K562 (cell line): ENCODE measurements around the gene ARHGAP11B.
"Not testable (repeated sequence)": the region's sequence is repeated elsewhere in the genome, so short reads cannot be mapped to it uniquely, and the experiment has no call there.

Experiments used
- ATF1 ChIP-seq, 2 experiments: fragments of 450-650 bp in 1 of 2; IDR thresholded peaks; 2 replicates each; pipeline ENCODE4 v1.6.1; 2016; ENCODE audit warnings: missing compliant biosample characterization in 1 of 2, missing genetic modification characterization in 1 of 2
- CC2D1A ChIP-seq: fragments of 450-650 bp; IDR thresholded peaks from 2 replicates; pipeline ENCODE4 v1.6.1; 2017; ENCODE audit warnings: mild to moderate bottlenecking
- CTCF ChIP-seq, 3 experiments: IDR thresholded peaks in 2 of 3; conservative IDR thresholded peaks in 1 of 3; 2 replicates each; pipeline ENCODE4 v1.5.1; 2011 to 2012; ENCODE audit warnings: low read length in 3 of 3, mild to moderate bottlenecking in 3 of 3, control low read depth in 2 of 3, improper control_type of control experiment in 1 of 3, inconsistent platforms in 1 of 3, low read depth in 1 of 3, mixed read lengths in 1 of 3, moderate library complexity in 1 of 3; ENCODE audit not compliant: insufficient read depth in 2 of 3
- EP400 ChIP-seq: fragments of 450-650 bp; IDR thresholded peaks from 2 replicates; pipeline ENCODE4 v1.6.1; 2017; ENCODE audit warnings: antibody characterized with exemption, mild to moderate bottlenecking, moderate library complexity
- GTF2E2 ChIP-seq: fragments of 200-800 bp; sonication (Bioruptor generic); IDR thresholded peaks from 2 replicates; pipeline ENCODE4 v1.6.1; 2016; ENCODE audit warnings: missing genetic modification characterization, missing compliant biosample characterization
- HCFC1 ChIP-seq: IDR thresholded peaks from 2 replicates; pipeline ENCODE4 v1.6.1; 2012; ENCODE audit warnings: low read depth, low read length, improper control_type of control experiment
- HNRNPLL ChIP-seq: fragments of 200-400 bp; formaldehyde crosslinking; IDR thresholded peaks from 2 replicates; pipeline ENCODE4 v1.6.1; 2017; ENCODE audit warnings: low read length, low read depth, mild to moderate bottlenecking; ENCODE audit not compliant: poor library complexity, severe bottlenecking
- KLF16 ChIP-seq: IDR thresholded peaks from 2 replicates; pipeline ENCODE4 v1.6.1; 2016; ENCODE audit warnings: antibody characterized with exemption
- MYBL2 ChIP-seq, 2 experiments: fragments of 450-650 bp in 1 of 2; sonication (generic) in 1 of 2; formaldehyde crosslinking in 1 of 2; IDR thresholded peaks; 2 replicates each; pipeline versions ENCODE4 v1.6.1 to v1.8.1; 2017 to 2022; ENCODE audit warnings: borderline replicate concordance in 1 of 2, inconsistent platforms in 1 of 2, low read depth in 1 of 2, mild to moderate bottlenecking in 1 of 2, missing genetic modification reagents in 1 of 2, moderate library complexity in 1 of 2
- NCOA2 ChIP-seq, 2 experiments: fragments of 450-650 bp; IDR thresholded peaks; 2 replicates each; pipeline ENCODE4 v1.6.1; 2018; ENCODE audit warnings: mild to moderate bottlenecking in 2 of 2, moderate library complexity in 1 of 2; ENCODE audit not compliant: partially characterized antibody in 2 of 2
- NFE2 ChIP-seq: IDR thresholded peaks from 2 replicates; pipeline ENCODE4 v1.6.1; 2014; ENCODE audit warnings: antibody characterized with exemption, low read depth
- NFYB ChIP-seq: IDR thresholded peaks from 2 replicates; pipeline ENCODE4 v1.6.1; 2011; ENCODE audit warnings: mild to moderate bottlenecking, moderate library complexity; ENCODE audit not compliant: insufficient read length; ENCODE audit errors: extremely low read depth
- RBFOX2 ChIP-seq: fragments of 200-400 bp; formaldehyde crosslinking; IDR thresholded peaks from 2 replicates; pipeline ENCODE4 v1.6.1; 2017; ENCODE audit warnings: low read depth, mild to moderate bottlenecking, low read length, moderate library complexity
- SUPT5H ChIP-seq: fragments of 450-650 bp; IDR thresholded peaks from 2 replicates; pipeline ENCODE4 v1.6.1; 2016
- TAF1 ChIP-seq: IDR thresholded peaks from 2 replicates; pipeline ENCODE4 v1.6.1; 2011; ENCODE audit warnings: mild to moderate bottlenecking, low read length, moderate library complexity; ENCODE audit not compliant: insufficient read depth, control insufficient read depth, severe bottlenecking; ENCODE audit errors: extremely low read depth
- TFAP4 ChIP-seq: sonication (generic); formaldehyde crosslinking; IDR thresholded peaks from 2 replicates; pipeline ENCODE4 v1.8.0; 2022; ENCODE audit warnings: missing genetic modification reagents, mild to moderate bottlenecking, moderate library complexity, borderline replicate concordance
- ZFX ChIP-seq: sonication (generic); formaldehyde crosslinking; IDR thresholded peaks from 2 replicates; pipeline ENCODE4 v1.8.0; 2022; ENCODE audit warnings: mild to moderate bottlenecking, missing genetic modification reagents, moderate library complexity
- ZNF639 ChIP-seq, 2 experiments: fragments of 200-800 bp in 1 of 2; sonication (Bioruptor generic) in 1 of 2; sonication (generic) in 1 of 2; formaldehyde crosslinking in 1 of 2; IDR thresholded peaks in 1 of 2; conservative IDR thresholded peaks in 1 of 2; 2 replicates each; pipeline versions ENCODE4 v1.5.0 to v1.6.1; 2016 to 2020; ENCODE audit warnings: missing compliant biosample characterization in 1 of 2, missing genetic modification characterization in 1 of 2, missing genetic modification reagents in 1 of 2
- ZNF740 ChIP-seq, 3 experiments: fragments of 200-800 bp in 1 of 3; sonication (Bioruptor generic) in 1 of 3; sonication (generic) in 1 of 3; formaldehyde crosslinking in 1 of 3; IDR thresholded peaks; 2 replicates each; pipeline versions ENCODE4 v1.6.1 to v1.8.0; 2016 to 2022; ENCODE audit warnings: mild to moderate bottlenecking in 2 of 3, missing compliant biosample characterization in 2 of 3, missing genetic modification characterization in 2 of 3, missing genetic modification reagents in 1 of 3
- ZNF766 ChIP-seq: fragments of 200-800 bp; sonication (Bioruptor generic); conservative IDR thresholded peaks from 2 replicates; pipeline ENCODE4 v1.6.1; 2016; ENCODE audit warnings: missing genetic modification characterization, missing compliant biosample characterization

ARHGAP11B gene

GRCh38 chr15:30625436-30626193, at the start of gene ARHGAP11B (continued):
- peak; percentile 97 for TF ChIP-seq MYBL2 (IDR thresholded peaks at IDR 0.05; ENCODE audit: low read depth)
- TF ChIP-seq MYBL2 (CRISPR knock-in tag; IDR thresholded peaks at IDR 0.05; ENCODE audit: borderline replicate concordance): peak; percentile 24; the same call in 1 of the 2 replicates
- peak in 2 of 3 experiments; percentile 3 to 22; a peak in 3 of 6 replicates for TF ChIP-seq CTCF (IDR thresholded peaks at IDR 0.05 in 2 of 3, conservative IDR thresholded peaks at IDR 0.05 in 1 of 3; ENCODE audit: insufficient read depth in 2 of 3, low read depth in 1 of 3, low read length in 3 of 3)
- TF ChIP-seq SUPT5H: peak; percentile 68
- 0 out of 2 replicates have a peak, but pooled peaks have one; percentile 28 for TF ChIP-seq ZNF740 (CRISPR knock-in tag; IDR thresholded peaks at IDR 0.05)
- TF ChIP-seq ZNF740 (tag; IDR thresholded peaks at IDR 0.05); ATF1 (CRISPR knock-in tag; IDR thresholded peaks at IDR 0.05): not testable (repeated sequence)
- peak; percentile 83 for TF ChIP-seq HNRNPLL
- TF ChIP-seq TFAP4 (CRISPR knock-in tag): peak; percentile 67; the same call in 1 of the 2 replicates
- TF ChIP-seq ATF1 (tag; IDR thresholded peaks at IDR 0.05): peak; percentile 71
- peak; percentile 56 for TF ChIP-seq TAF1
- peak in 1 of 2 experiments; percentile 94 for TF ChIP-seq NCOA2 (IDR thresholded peaks at IDR 0.05; ENCODE audit: partially characterized antibody in 2 of 2)
- peak; percentile 87 for TF ChIP-seq RBFOX2
- peak; percentile 97 for TF ChIP-seq EP400
- TF ChIP-seq ZFX: peak; percentile 71
- 0 out of 2 replicates have a peak, but pooled peaks have one; percentile 8 for TF ChIP-seq KLF16
- TF ChIP-seq NFE2: peak; percentile 66
- TF ChIP-seq ZNF766 (CRISPR knock-in tag): 0 out of 2 replicates have a peak, but pooled peaks have one; percentile 26
- TF ChIP-seq HCFC1: peak; percentile 16
- TF ChIP-seq GTF2E2 (tag): 0 out of 2 replicates have a peak, but pooled peaks have one; percentile 22
- TF ChIP-seq NFYB: peak; percentile 54
- peak in 1 of 2 experiments; percentile 69; a peak in 1 of 4 replicates for TF ChIP-seq ZNF639 (CRISPR knock-in tag; conservative IDR thresholded peaks at IDR 0.05 in 1 of 2, IDR thresholded peaks at IDR 0.05 in 1 of 2)
- peak; percentile 92 for TF ChIP-seq CC2D1A
